Astrocyte (in vitro differentiated cells and primary cell): Measurements from ENCODE around the gene WDR7. TPM values are rescaled to one million over a fixed set of nuclear protein-coding genes. Genes with fewer than 3 reads are reported as not detected.
"Not testable (repeated sequence)": the region's sequence is repeated elsewhere in the genome, so short reads cannot be mapped to it uniquely, and the experiment has no call there.

Experiments
- DNase-seq: peaks from one replicate; pipeline ENCODE4 v3.0.0-alpha.2; 2010; ENCODE audit warnings: low read depth
- FAIRE-seq: peaks from 2 replicates; lab custom pipeline; 2011; peaks lifted over from hg19 to GRCh38; lab: Jason Lieb, UNC
- H2AFZ ChIP-seq: 2 replicates; pipeline ENCODE4 v1.6.0; 2012; ENCODE audit warnings: low read depth, low read length, inconsistent platforms
- H3K27ac ChIP-seq: 2 replicates; pipeline ENCODE4 v1.5.1; 2011; ENCODE audit warnings: low read depth, low read length, inconsistent platforms
- H3K27me3 ChIP-seq: 2 replicates; pipeline ENCODE4 v1.6.0; 2011; ENCODE audit warnings: low read length, inconsistent platforms; ENCODE audit not compliant: insufficient read depth
- H3K36me3 ChIP-seq: 2 replicates; pipeline ENCODE4 v1.5.1; 2011; ENCODE audit warnings: low read length, inconsistent platforms; ENCODE audit not compliant: insufficient read depth
- H3K4me1 ChIP-seq: 2 replicates; pipeline ENCODE4 v1.5.1; 2011; ENCODE audit warnings: low read length, inconsistent platforms; ENCODE audit not compliant: insufficient read depth
- H3K4me2 ChIP-seq: 2 replicates; pipeline ENCODE4 v1.6.0; 2012; ENCODE audit warnings: low read length, inconsistent platforms
- H3K4me3 ChIP-seq: 2 replicates; pipeline ENCODE4 v1.5.1; 2011; ENCODE audit warnings: low read depth, mild to moderate bottlenecking, low read length, inconsistent platforms; ENCODE audit not compliant: insufficient read depth
- H3K79me2 ChIP-seq: 2 replicates; pipeline ENCODE4 v1.6.0; 2012; ENCODE audit warnings: mild to moderate bottlenecking, low read length, inconsistent platforms; ENCODE audit not compliant: insufficient read depth
- H3K9ac ChIP-seq: 2 replicates; pipeline ENCODE4 v1.6.0; 2012; ENCODE audit warnings: mild to moderate bottlenecking, low read length, inconsistent platforms
- H3K9me3 ChIP-seq: 2 replicates; pipeline ENCODE4 v1.5.1; 2012; ENCODE audit warnings: low read depth, mild to moderate bottlenecking, low read length, inconsistent platforms; ENCODE audit not compliant: insufficient read depth
- H4K20me1 ChIP-seq: 2 replicates; pipeline ENCODE4 v1.6.0; 2012; ENCODE audit warnings: low read length, inconsistent platforms; ENCODE audit not compliant: insufficient read depth
- H3K27ac Mint-ChIP-seq: one replicate; pipeline ENCODE4 v1.8.0; 2021; ENCODE audit warnings: mild to moderate bottlenecking, mixed read lengths; ENCODE audit not compliant: unreplicated experiment
- H3K27me3 Mint-ChIP-seq: one replicate; pipeline ENCODE4 v1.8.0; 2021; ENCODE audit warnings: low read depth, mixed read lengths; ENCODE audit not compliant: unreplicated experiment
- H3K36me3 Mint-ChIP-seq: one replicate; pipeline ENCODE4 v1.8.0; 2021; ENCODE audit warnings: low read depth, mixed read lengths; ENCODE audit not compliant: unreplicated experiment
- H3K4me1 Mint-ChIP-seq: one replicate; pipeline ENCODE4 v1.8.0; 2021; ENCODE audit warnings: low read depth, mixed read lengths; ENCODE audit not compliant: unreplicated experiment
- H3K4me3 Mint-ChIP-seq: one replicate; pipeline ENCODE4 v1.8.0; 2021; ENCODE audit warnings: mild to moderate bottlenecking, moderate library complexity, mixed read lengths; ENCODE audit not compliant: unreplicated experiment
- H3K9me3 Mint-ChIP-seq: one replicate; pipeline ENCODE4 v1.8.0; 2021; ENCODE audit warnings: mild to moderate bottlenecking, mixed read lengths; ENCODE audit not compliant: unreplicated experiment
- CTCF ChIP-seq: IDR thresholded peaks from 2 replicates; pipeline ENCODE4 v1.5.1; 2011; ENCODE audit warnings: low read depth, mild to moderate bottlenecking, inconsistent platforms, low read length, moderate library complexity; ENCODE audit not compliant: insufficient read depth
- EZH2 ChIP-seq: IDR thresholded peaks from 2 replicates; pipeline ENCODE4 v1.6.1; 2012; ENCODE audit warnings: mild to moderate bottlenecking, low read length, inconsistent platforms; ENCODE audit not compliant: insufficient read depth
- total RNA-seq: library from RNA; stranded (reverse); gene quantifications from 2 replicates; pipeline ENCODE4 v1.2.1, GENCODE V29; 2021

Gene WDR7
- total RNA-seq, 1 donor from 2014 or later = 16.9 TPM

- H3K9ac ChIP-seq = peak overlapping the region; percentile 88
- peaks cover 5% of the 10 kb centered on the region for H3K4me1 ChIP-seq
- H3K27ac Mint-ChIP-seq = no peak overlapping the region
- H3K36me3 ChIP-seq = no peaks in the 10 kb centered on the region
- H3K9me3 ChIP-seq = no peaks in the 10 kb centered on the region
- no peaks in the 10 kb centered on the region for H3K27me3 Mint-ChIP-seq
- peaks cover 2% of the 10 kb centered on the region for H3K9me3 Mint-ChIP-seq
- peak overlapping the region; percentile 94 for H3K4me2 ChIP-seq
- H3K27me3 ChIP-seq = no peaks in the 10 kb centered on the region
- H3K4me3 Mint-ChIP-seq = peak overlapping the region; percentile 95
- peak overlapping the region; percentile 94 for H2AFZ ChIP-seq
- peak overlapping the region; percentile 94 for H3K4me3 ChIP-seq
- no peaks in the 10 kb centered on the region for H3K36me3 Mint-ChIP-seq
- H4K20me1 ChIP-seq = peaks cover 3% of the 10 kb centered on the region
- TF ChIP-seq EZH2 = no peak
- no peak for TF ChIP-seq CTCF
- peak overlapping the region; percentile 65 for H3K27ac ChIP-seq
- DNase-seq = no peak
- peaks cover 50% of the 10 kb centered on the region for H3K79me2 ChIP-seq
- no peak for FAIRE-seq
- H3K4me1 Mint-ChIP-seq = peaks cover 2% of the 10 kb centered on the region
Measured at GRCh38 chr18:56651771-56652092, 573 bp downstream of the WDR7 start.

GRCh38 chr18:56652802-56653201 is 1.6 kb downstream of the WDR7 start:
- Histone ChIP-seq H3K27ac (no peak overlapping the region), H3K27me3 (no peaks in the 10 kb centered on the region), H3K4me3 (no peak overlapping the region), H3K36me3 (no peaks in the 10 kb centered on the region), H2AFZ (no peak overlapping the region), H3K79me2 (peaks cover 60% of the 10 kb centered on the region), H3K9me3 (no peaks in the 10 kb centered on the region), H3K4me1 (peaks cover 5% of the 10 kb centered on the region), H4K20me1 (peaks cover 3% of the 10 kb centered on the region), H3K4me2 (no peak overlapping the region), H3K9ac (no peak overlapping the region)
- no peak for DNase-seq
- FAIRE-seq = no peak
- Mint-ChIP-seq H3K4me1 (peaks cover 2% of the 10 kb centered on the region), H3K9me3 (peaks cover 2% of the 10 kb centered on the region), H3K36me3 (no peaks in the 10 kb centered on the region), H3K4me3 (peak overlapping the region; percentile 9), H3K27ac (no peak overlapping the region), H3K27me3 (no peaks in the 10 kb centered on the region)
- TF ChIP-seq EZH2 (no peak), CTCF (no peak)

- H3K27ac Mint-ChIP-seq, H3K27me3 ChIP-seq, H3K27ac ChIP-seq, H3K27me3 Mint-ChIP-seq, H2AFZ ChIP-seq, H3K9me3 ChIP-seq, H3K4me3 ChIP-seq, H3K9ac ChIP-seq, FAIRE-seq, H3K9me3 Mint-ChIP-seq, H4K20me1 ChIP-seq, H3K36me3 ChIP-seq, DNase-seq, H3K36me3 Mint-ChIP-seq, H3K4me2 ChIP-seq, H3K4me3 Mint-ChIP-seq, H3K4me1 Mint-ChIP-seq, H3K4me1 ChIP-seq: not testable (repeated sequence)
- H3K79me2 ChIP-seq = peaks cover 65% of the 10 kb centered on the region
Measured at GRCh38 chr18:56654280-56654679, 3.1 kb downstream of the WDR7 start.
